OCI-LY1 (cell line): Measurements from ENCODE around the gene TBC1D16.

Source experiments
- H2AFZ ChIP-seq: fragments of 200-600 bp; sonication (generic), shearing (Covaris generic); 2 replicates; pipeline ENCODE4 v1.6.0; 2014; ENCODE audit warnings: antibody characterized with exemption, mild to moderate bottlenecking, low read length
- H3F3A ChIP-seq: fragments of 200-600 bp; sonication (generic), shearing (Covaris generic); 2 replicates; pipeline ENCODE4 v1.6.0; 2014; ENCODE audit warnings: mild to moderate bottlenecking, antibody characterized with exemption, low read length, moderate library complexity; ENCODE audit not compliant: insufficient read depth
- H3K27ac ChIP-seq: fragments of 200-600 bp; sonication (generic); 2 replicates; pipeline ENCODE4 v1.5.1; 2014; ENCODE audit warnings: low read length, mixed run types, mild to moderate bottlenecking, low read depth; ENCODE audit not compliant: poor library complexity, severe bottlenecking
- H3K27me3 ChIP-seq: fragments of 200-600 bp; sonication (generic); 2 replicates; pipeline ENCODE4 v1.6.0; 2014; ENCODE audit warnings: antibody characterized with exemption, mild to moderate bottlenecking, low read length, moderate library complexity; ENCODE audit not compliant: insufficient read depth
- H3K36me3 ChIP-seq: fragments of 200-600 bp; sonication (generic); 2 replicates; pipeline ENCODE4 v1.6.1; 2014; ENCODE audit warnings: mild to moderate bottlenecking, antibody characterized with exemption, low read length, moderate library complexity, mixed read lengths; ENCODE audit not compliant: insufficient read depth
- H3K4me1 ChIP-seq: fragments of 200-600 bp; sonication (generic); 2 replicates; pipeline ENCODE4 v1.5.1; 2014; ENCODE audit warnings: mild to moderate bottlenecking, low read length, moderate library complexity; ENCODE audit not compliant: insufficient read depth, severe bottlenecking
- H3K4me2 ChIP-seq: fragments of 200-600 bp; sonication (generic), shearing (Covaris generic); 2 replicates; pipeline ENCODE4 v1.6.1; 2014; ENCODE audit warnings: low read length
- H3K4me3 ChIP-seq: fragments of 200-600 bp; sonication (generic); 2 replicates; pipeline ENCODE4 v1.5.1; 2014; ENCODE audit warnings: low read length, low read depth, mild to moderate bottlenecking, mixed read lengths; ENCODE audit not compliant: poor library complexity, severe bottlenecking
- H3K79me2 ChIP-seq: fragments of 200-600 bp; shearing (Covaris generic); 2 replicates; pipeline ENCODE4 v1.6.1; 2016; ENCODE audit warnings: mixed run types, low read length, mixed read lengths; ENCODE audit not compliant: insufficient read depth
- H3K9ac ChIP-seq: fragments of 200-600 bp; sonication (generic), shearing (Covaris generic); 2 replicates; pipeline ENCODE4 v1.6.1; 2014; ENCODE audit warnings: mild to moderate bottlenecking, low read length, mixed read lengths
- H3K9me2 ChIP-seq: fragments of 200-600 bp; sonication (generic), shearing (Covaris generic); 2 replicates; pipeline ENCODE4 v1.6.1; 2014; ENCODE audit warnings: low read depth, mild to moderate bottlenecking, low read length, mixed read lengths
- H3K9me3 ChIP-seq: fragments of 200-600 bp; shearing (Covaris generic); 2 replicates; pipeline ENCODE4 v1.6.1; 2014; ENCODE audit warnings: low read length, mixed read lengths
- H4K20me1 ChIP-seq: fragments of 200-600 bp; sonication (generic), shearing (Covaris generic); 2 replicates; pipeline ENCODE4 v1.6.0; 2016; ENCODE audit warnings: mild to moderate bottlenecking, low read length; ENCODE audit not compliant: insufficient read depth
- CTCF ChIP-seq: fragments of 200-600 bp; sonication (generic), shearing (Covaris generic); IDR thresholded peaks from 2 replicates; pipeline ENCODE4 v1.5.1; 2017; ENCODE audit warnings: mild to moderate bottlenecking, antibody characterized with exemption, low read length, moderate library complexity, mixed read lengths
- EZH2 ChIP-seq: fragments of 200-600 bp; sonication (generic), shearing (Covaris generic); IDR thresholded peaks from 2 replicates; pipeline ENCODE4 v1.8.0; 2017; ENCODE audit warnings: borderline replicate concordance, mixed run types, mild to moderate bottlenecking, antibody characterized with exemption, low read length, moderate library complexity, mixed read lengths

The TBC1D16 gene

GRCh38 chr17:79940459-79941087 lies 95.1 kb downstream of the TBC1D16 start:
- Histone ChIP-seq H3F3A (no peaks in the 10 kb centered on the region), H2AFZ (no peak overlapping the region), H3K4me1 (no peaks in the 10 kb centered on the region), H3K36me3 (no peaks in the 10 kb centered on the region), H4K20me1 (no peaks in the 10 kb centered on the region), H3K9ac (no peak overlapping the region), H3K9me3 (no peaks in the 10 kb centered on the region), H3K9me2 (no peaks in the 10 kb centered on the region), H3K4me2 (no peak overlapping the region), H3K27ac (no peak overlapping the region), H3K27me3 (no peaks in the 10 kb centered on the region; the same call in 1 of the 2 replicates), H3K79me2 (no peaks in the 10 kb centered on the region), H3K4me3 (no peak overlapping the region)
- no peak for TF ChIP-seq EZH2
- no peak for TF ChIP-seq CTCF

GRCh38 chr17:79939755-79940458 lies 95.8 kb downstream of the TBC1D16 start:
- Histone ChIP-seq H3K4me1 (no peaks in the 10 kb centered on the region), H3F3A (no peaks in the 10 kb centered on the region), H3K4me3 (no peak overlapping the region), H3K9me3 (no peaks in the 10 kb centered on the region), H3K36me3 (no peaks in the 10 kb centered on the region), H3K79me2 (no peaks in the 10 kb centered on the region), H3K27ac (no peak overlapping the region), H2AFZ (no peak overlapping the region), H4K20me1 (no peaks in the 10 kb centered on the region), H3K4me2 (no peak overlapping the region), H3K27me3 (no peaks in the 10 kb centered on the region; the same call in 1 of the 2 replicates), H3K9ac (no peak overlapping the region), H3K9me2 (no peaks in the 10 kb centered on the region)
- TF ChIP-seq CTCF: no peak
- TF ChIP-seq EZH2: no peak

GRCh38 chr17:79939094-79939435 lies 96.6 kb downstream of the TBC1D16 start:
- H3K9me3 ChIP-seq: no peaks in the 10 kb centered on the region
- H3K27me3 ChIP-seq: peaks cover 3% of the 10 kb centered on the region; the same call in 1 of the 2 replicates
- H3K27ac ChIP-seq: no peak overlapping the region
- TF ChIP-seq EZH2 (no peak), CTCF (no peak)
- no peaks in the 10 kb centered on the region for H3F3A ChIP-seq
- H3K79me2 ChIP-seq: no peaks in the 10 kb centered on the region
- H3K36me3 ChIP-seq: no peaks in the 10 kb centered on the region
- H2AFZ ChIP-seq: no peak overlapping the region
- no peaks in the 10 kb centered on the region for H3K9me2 ChIP-seq
- no peak overlapping the region for H3K4me3 ChIP-seq
- H3K4me1 ChIP-seq: no peaks in the 10 kb centered on the region
- no peak overlapping the region for H3K9ac ChIP-seq
- no peaks in the 10 kb centered on the region for H4K20me1 ChIP-seq
- H3K4me2 ChIP-seq: no peak overlapping the region
